Tibial nerve (tissue), 4 donors: ENCODE measurements around the gene RIT1.

ENCODE experiments used
- EP300 ChIP-seq, 2 donors: sonication (generic); formaldehyde crosslinking; IDR thresholded peaks; one replicate each; pipeline ENCODE4 v1.6.1; 2017; ENCODE audit warnings: antibody characterized with exemption in 2 of 2, mild to moderate bottlenecking in 1 of 2
- POLR2A ChIP-seq, 2 donors: fragments of 450-650 bp; IDR thresholded peaks; one replicate each; pipeline ENCODE4 v1.6.1; 2017; ENCODE audit warnings: antibody characterized with exemption in 2 of 2, mild to moderate bottlenecking in 2 of 2, moderate library complexity in 2 of 2
- TF ChIP-seq, protein P1 (sequence below), 5 experiments: fragments of 200-600 bp in 3 of 5; fragments of 450-650 bp in 2 of 5; sonication (generic) in 3 of 5; IDR thresholded peaks; one replicate each; pipeline ENCODE4 v1.5.1; 2016 to 2019; ENCODE audit warnings: antibody characterized with exemption in 5 of 5, mild to moderate bottlenecking in 3 of 5, moderate library complexity in 2 of 5

DNA sequence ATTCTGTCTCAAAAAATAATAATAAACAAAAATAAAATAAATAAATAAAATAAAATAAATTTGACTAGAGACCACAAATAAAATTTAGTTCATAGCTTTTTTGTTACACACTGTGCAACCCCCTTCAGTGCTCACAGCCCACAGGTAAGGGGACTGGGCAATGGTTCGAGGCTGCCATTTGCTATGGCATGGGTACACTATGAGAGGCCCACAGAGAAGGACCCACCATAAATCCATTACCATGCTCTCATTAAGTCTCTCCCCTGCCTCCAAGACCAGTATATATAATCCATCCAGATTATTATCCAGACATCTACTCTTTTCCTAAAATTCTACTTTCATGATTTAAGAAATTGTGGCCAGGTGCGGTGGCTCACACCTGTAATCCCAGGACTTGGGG is 8.7 kb upstream of the RIT1 start:
- TF ChIP-seq, protein P1, sequence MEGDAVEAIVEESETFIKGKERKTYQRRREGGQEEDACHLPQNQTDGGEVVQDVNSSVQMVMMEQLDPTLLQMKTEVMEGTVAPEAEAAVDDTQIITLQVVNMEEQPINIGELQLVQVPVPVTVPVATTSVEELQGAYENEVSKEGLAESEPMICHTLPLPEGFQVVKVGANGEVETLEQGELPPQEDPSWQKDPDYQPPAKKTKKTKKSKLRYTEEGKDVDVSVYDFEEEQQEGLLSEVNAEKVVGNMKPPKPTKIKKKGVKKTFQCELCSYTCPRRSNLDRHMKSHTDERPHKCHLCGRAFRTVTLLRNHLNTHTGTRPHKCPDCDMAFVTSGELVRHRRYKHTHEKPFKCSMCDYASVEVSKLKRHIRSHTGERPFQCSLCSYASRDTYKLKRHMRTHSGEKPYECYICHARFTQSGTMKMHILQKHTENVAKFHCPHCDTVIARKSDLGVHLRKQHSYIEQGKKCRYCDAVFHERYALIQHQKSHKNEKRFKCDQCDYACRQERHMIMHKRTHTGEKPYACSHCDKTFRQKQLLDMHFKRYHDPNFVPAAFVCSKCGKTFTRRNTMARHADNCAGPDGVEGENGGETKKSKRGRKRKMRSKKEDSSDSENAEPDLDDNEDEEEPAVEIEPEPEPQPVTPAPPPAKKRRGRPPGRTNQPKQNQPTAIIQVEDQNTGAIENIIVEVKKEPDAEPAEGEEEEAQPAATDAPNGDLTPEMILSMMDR (IDR thresholded peaks at IDR 0.05), result no peak
- TF ChIP-seq POLR2A (IDR thresholded peaks at IDR 0.05), result no peak
- TF ChIP-seq EP300 (IDR thresholded peaks at IDR 0.05), result no peak
